Natural killer cell treated with Interleukin-12 subunit alpha and Interleukin-12 subunit beta and Interleukin-15 and Interleukin-18, amount 100 ng/mL, for 72 hours (primary cell): ENCODE measurements around the gene WBP2. TPM values are rescaled to one million over a fixed set of nuclear protein-coding genes. Genes with fewer than 3 reads are reported as not detected.

Experiments used
- ATAC-seq, 2 donors: fragments of 150-1000 bp; cut with Tn5 transposase in 1 of 2; sonication (Bioruptor Pico), chemical (Tn5 transposase) in 1 of 2; 2 replicates each; pipeline ENCODE4 v1.10.0; 2021
- DNase-seq: peaks from one replicate; pipeline ENCODE4 v3.0.0; 2022; ENCODE audit warnings: low spot score
- H3K27ac Mint-ChIP-seq, 2 donors: 1 replicate in 1 of 2; 2 replicates in 1 of 2; pipeline ENCODE4 v1.8.0; 2022; ENCODE audit warnings: mixed read lengths in 2 of 2, mild to moderate bottlenecking in 1 of 2, moderate library complexity in 1 of 2
- H3K27me3 Mint-ChIP-seq, 2 donors: 1 replicate in 1 of 2; 2 replicates in 1 of 2; pipeline ENCODE4 v1.8.0; 2022; ENCODE audit warnings: mixed read lengths in 2 of 2
- H3K36me3 Mint-ChIP-seq: one replicate; pipeline ENCODE4 v1.8.0; 2022; ENCODE audit warnings: mixed read lengths
- H3K4me1 Mint-ChIP-seq, 2 donors: 1 replicate in 1 of 2; 2 replicates in 1 of 2; pipeline ENCODE4 v1.8.0; 2022; ENCODE audit warnings: low read depth in 2 of 2, mixed read lengths in 2 of 2, mild to moderate bottlenecking in 1 of 2
- H3K4me3 Mint-ChIP-seq: one replicate; pipeline ENCODE4 v1.8.0; 2022; ENCODE audit warnings: mixed read lengths
- H3K9me3 Mint-ChIP-seq: 2 replicates; pipeline ENCODE4 v1.8.0; 2022; ENCODE audit warnings: mixed read lengths
- total RNA-seq, 2 donors: library from RNA; stranded (reverse); gene quantifications; one replicate each; pipeline ENCODE4 v1.2.3, GENCODE V29; 2022

WBP2 gene
- total RNA-seq, 2 donors from 2014 or later, result 73.8 to 101 TPM

GRCh38 chr17:75839942-75840798, 15.0 kb downstream of the WBP2 start:
- no peak overlapping the region for H3K27ac Mint-ChIP-seq
- H3K9me3 Mint-ChIP-seq, result no peaks in the 10 kb centered on the region
- peaks cover 2 to 9% of the 10 kb centered on the region in 2 donors for H3K4me1 Mint-ChIP-seq
- no peaks in the 10 kb centered on the region for H3K27me3 Mint-ChIP-seq
- no peak overlapping the region for H3K4me3 Mint-ChIP-seq
- DNase-seq (no peak), ATAC-seq (no peak)
- no peaks in the 10 kb centered on the region for H3K36me3 Mint-ChIP-seq

- Mint-ChIP-seq H3K4me1 (peaks cover 11 to 20% of the 10 kb centered on the region in 2 donors), H3K27me3 (no peaks in the 10 kb centered on the region), H3K36me3 (no peaks in the 10 kb centered on the region), H3K4me3 (no peak overlapping the region), H3K27ac (no peak overlapping the region), H3K9me3 (no peaks in the 10 kb centered on the region)
- ATAC-seq (no peak), DNase-seq (no peak)
Observed at GRCh38 chr17:75838410-75838809, 16.7 kb downstream of the WBP2 start.

GRCh38 chr17:75837899-75838298, 17.2 kb downstream of the WBP2 start:
- Mint-ChIP-seq H3K4me3 (no peak overlapping the region), H3K36me3 (no peaks in the 10 kb centered on the region), H3K9me3 (no peaks in the 10 kb centered on the region), H3K27me3 (no peaks in the 10 kb centered on the region), H3K27ac (no peak overlapping the region), H3K4me1 (peaks cover 16 to 24% of the 10 kb centered on the region in 2 donors)
- DNase-seq (no peak), ATAC-seq (no peak)

- H3K4me1 Mint-ChIP-seq, result peaks cover 25 to 27% of the 10 kb centered on the region in 2 donors
- DNase-seq, result no peak
- H3K36me3 Mint-ChIP-seq, result peaks cover 5% of the 10 kb centered on the region
- no peak overlapping the region for H3K27ac Mint-ChIP-seq
- no peaks in the 10 kb centered on the region for H3K9me3 Mint-ChIP-seq
- ATAC-seq, result no peak
- H3K4me3 Mint-ChIP-seq, result no peak overlapping the region
- H3K27me3 Mint-ChIP-seq, result no peaks in the 10 kb centered on the region
Observed at GRCh38 chr17:75836605-75837004, 18.5 kb downstream of the WBP2 start.

- peaks cover 25 to 27% of the 10 kb centered on the region in 2 donors for H3K4me1 Mint-ChIP-seq
- no peak overlapping the region for H3K27ac Mint-ChIP-seq
- DNase-seq (no peak), ATAC-seq (no peak)
- H3K9me3 Mint-ChIP-seq, result no peaks in the 10 kb centered on the region
- H3K36me3 Mint-ChIP-seq, result peaks cover 5% of the 10 kb centered on the region
- H3K4me3 Mint-ChIP-seq, result no peak overlapping the region
- H3K27me3 Mint-ChIP-seq, result no peaks in the 10 kb centered on the region
Observed at GRCh38 chr17:75835654-75835987, 19.5 kb downstream of the WBP2 start.

- Mint-ChIP-seq H3K27ac (peak overlapping the region; percentile 71 to 89), H3K9me3 (no peaks in the 10 kb centered on the region), H3K36me3 (peaks cover 5% of the 10 kb centered on the region), H3K4me1 (peaks cover 25 to 29% of the 10 kb centered on the region in 2 donors), H3K4me3 (no peak overlapping the region), H3K27me3 (no peaks in the 10 kb centered on the region)
- ATAC-seq (no peak), DNase-seq (no peak)
Observed at GRCh38 chr17:75834928-75835653, 20.0 kb downstream of the WBP2 start.

- no peak overlapping the region for H3K4me3 Mint-ChIP-seq
Observed at GRCh38 chr17:75834279-75834920, 20.7 kb downstream of the WBP2 start.

GRCh38 chr17:75832652-75833400, 22.3 kb downstream of the WBP2 start:
- H3K4me1 Mint-ChIP-seq, result peaks cover 25 to 32% of the 10 kb centered on the region in 2 donors
- peak overlapping the region; percentile 74 for H3K4me3 Mint-ChIP-seq
- ATAC-seq (peak; percentile 40 to 50), DNase-seq (no peak)
- peaks cover 5% of the 10 kb centered on the region for H3K36me3 Mint-ChIP-seq
- peak overlapping the region; percentile 71 to 89 for H3K27ac Mint-ChIP-seq
- H3K9me3 Mint-ChIP-seq, result no peaks in the 10 kb centered on the region
- H3K27me3 Mint-ChIP-seq, result no peaks in the 10 kb centered on the region

More at GRCh38 chr17:75834279-75834920, 20.7 kb downstream of the WBP2 start:
- ATAC-seq, result no peak
- no peak for DNase-seq
- H3K27me3 Mint-ChIP-seq, result no peaks in the 10 kb centered on the region
- H3K36me3 Mint-ChIP-seq, result peaks cover 5% of the 10 kb centered on the region
- peaks cover 25 to 29% of the 10 kb centered on the region in 2 donors for H3K4me1 Mint-ChIP-seq
- H3K9me3 Mint-ChIP-seq, result no peaks in the 10 kb centered on the region
- peak overlapping the region; percentile 71 to 89 for H3K27ac Mint-ChIP-seq

- Mint-ChIP-seq H3K9me3 (no peaks in the 10 kb centered on the region), H3K27me3 (no peaks in the 10 kb centered on the region), H3K36me3 (peaks cover 5% of the 10 kb centered on the region), H3K4me3 (peak overlapping the region; percentile 74), H3K27ac (peak overlapping the region; percentile 71 to 89), H3K4me1 (peaks cover 25 to 33% of the 10 kb centered on the region in 2 donors)
- ATAC-seq, result peak; percentile 81 to 86
- DNase-seq, result peak; percentile 80
Observed at GRCh38 chr17:75832164-75832651, 22.9 kb downstream of the WBP2 start.

- H3K27ac Mint-ChIP-seq, result peak overlapping the region; percentile 54 to 89
- ATAC-seq (no peak), DNase-seq (no peak)
- H3K27me3 Mint-ChIP-seq, result no peaks in the 10 kb centered on the region
- H3K4me3 Mint-ChIP-seq, result no peak overlapping the region
- H3K4me1 Mint-ChIP-seq, result peaks cover 25 to 37% of the 10 kb centered on the region in 2 donors
- peaks cover 5% of the 10 kb centered on the region for H3K36me3 Mint-ChIP-seq
- H3K9me3 Mint-ChIP-seq, result no peaks in the 10 kb centered on the region
Observed at GRCh38 chr17:75831032-75831571, 24.0 kb downstream of the WBP2 start.

GRCh38 chr17:75830164-75831031, 24.7 kb downstream of the WBP2 start:
- H3K4me3 Mint-ChIP-seq, result no peak overlapping the region
- peaks cover 25 to 37% of the 10 kb centered on the region in 2 donors for H3K4me1 Mint-ChIP-seq
- no peak for DNase-seq
- no peaks in the 10 kb centered on the region for H3K9me3 Mint-ChIP-seq
- H3K27me3 Mint-ChIP-seq, result no peaks in the 10 kb centered on the region
- ATAC-seq, result no peak
- peak overlapping the region; percentile 50 to 54 for H3K27ac Mint-ChIP-seq
- peaks cover 5% of the 10 kb centered on the region for H3K36me3 Mint-ChIP-seq

- H3K27me3 Mint-ChIP-seq, result no peaks in the 10 kb centered on the region
- H3K9me3 Mint-ChIP-seq, result no peaks in the 10 kb centered on the region
- H3K27ac Mint-ChIP-seq, result peak overlapping the region in 1 of 2 donors; percentile 50
- no peak overlapping the region for H3K4me3 Mint-ChIP-seq
- no peak for ATAC-seq
- peaks cover 5% of the 10 kb centered on the region for H3K36me3 Mint-ChIP-seq
- peaks cover 23 to 35% of the 10 kb centered on the region in 2 donors for H3K4me1 Mint-ChIP-seq
- DNase-seq, result no peak
Observed at GRCh38 chr17:75829747-75830146, 25.4 kb downstream of the WBP2 start.
